ENCODE data around the gene VPS35. TPM values are rescaled to one million over a fixed set of nuclear protein-coding genes. Genes with fewer than 3 reads are reported as not detected.

Gene VPS35
- total and polyA plus RNA-seq, 2 of the 13 experiments (the other 11 are each of a cell fraction or from before 2014, with no cell fraction given): 30.7 to 136 TPM

- Histone ChIP-seq H3K4me1 (ENCODE audit: insufficient read depth, low read length) (no peaks in the 10 kb centered on the region), H3K4me2 (ENCODE audit: low read depth, low read length) (no peak overlapping the region), H2AFZ (ENCODE audit: low read length) (no peak overlapping the region), H3K79me2 (ENCODE audit: insufficient read depth, low read length) (no peaks in the 10 kb centered on the region), H4K20me1 (ENCODE audit: insufficient read depth, low read length) (no peaks in the 10 kb centered on the region), H3K9ac (ENCODE audit: insufficient read depth, low read depth, low read length) (no peak overlapping the region), H3K36me3 (replicated peaks in 1 of 2; ENCODE audit: control insufficient read depth in 1 of 2, insufficient read depth in 2 of 2, low read length in 2 of 2) (no peaks in the 10 kb centered on the region), H3K9me3 (ENCODE audit: low read length) (no peaks in the 10 kb centered on the region), H3K4me3 (replicated peaks in 1 of 3; ENCODE audit: insufficient read depth in 1 of 3, low read depth in 2 of 3, low read length in 3 of 3) (no peak overlapping the region), H3K27ac (ENCODE audit: extremely low read length, insufficient read depth, low read length) (no peak overlapping the region), H3K27me3 (ENCODE audit: control insufficient read depth in 1 of 2, insufficient read depth in 2 of 2, low read length in 2 of 2) (peaks cover 0 to 4% of the 10 kb centered on the region in 2 experiments; a peak in 1 of 5 replicates)
- DNase-seq (ENCODE audit: low spot score): no peak
- 14% methylated on average over 2 of the region's 2 CpGs for WGBS (ENCODE audit: low lambda C conversion rate)
- TF ChIP-seq ZNF557 (CRISPR knock-in tag; IDR thresholded peaks at IDR 0.05) (no peak), ZNF569 (CRISPR knock-in tag; IDR thresholded peaks at IDR 0.05; ENCODE audit: borderline replicate concordance) (no peak), POGZ (CRISPR knock-in tag; IDR thresholded peaks at IDR 0.05) (no peak), PLSCR1 (CRISPR knock-in tag; IDR thresholded peaks at IDR 0.05; ENCODE audit: borderline replicate concordance) (no peak), SP1 (IDR thresholded peaks at IDR 0.05) (no peak), SP1 (CRISPR knock-in tag; IDR thresholded peaks at IDR 0.05) (no peak), MEIS1 (CRISPR knock-in tag; IDR thresholded peaks at IDR 0.05; ENCODE audit: borderline replicate concordance) (no peak), RXRB (CRISPR knock-in tag; IDR thresholded peaks at IDR 0.05; ENCODE audit: borderline replicate concordance) (no peak), ZBTB14 (CRISPR knock-in tag; IDR thresholded peaks at IDR 0.05) (no peak), E2F5 (CRISPR knock-in tag; conservative IDR thresholded peaks at IDR 0.05) (no peak), ZBTB25 (CRISPR knock-in tag; IDR thresholded peaks at IDR 0.05) (no peak), FOSL1 (CRISPR knock-in tag; IDR thresholded peaks at IDR 0.05; ENCODE audit: borderline replicate concordance) (no peak), MIER3 (CRISPR knock-in tag; IDR thresholded peaks at IDR 0.05; ENCODE audit: borderline replicate concordance) (no peak)
- BruUV-seq (replicated peaks): no TSS peak
- no peak for FAIRE-seq
- POLR2A ChIA-PET: no interaction called here
- CTCF ChIA-PET (ENCODE audit: low intra/inter-chr PET ratio, low total read pairs): no interaction called here
- in situ Hi-C loops (cut with HindIII; ENCODE audit: extremely low pct_ligation_motif_present, low pct_unique_long_range_greater_than_20kb): no loop called here
- ATAC-seq: no peak
- intact Hi-C loops (cut with micrococcal nuclease; ENCODE audit: unreplicated experiment): no loop called here
Observed at GRCh38 chr16:46717692-46718091, 28.7 kb upstream of the VPS35 start.
